AG09309 (cell line): ENCODE results near the gene KLK15.

Source experiments
- DNase-seq: peaks from one replicate; pipeline ENCODE4 v3.0.0-alpha.2; 2010; ENCODE audit warnings: low read depth
- H3K4me3 ChIP-seq: 2 replicates; pipeline ENCODE4 v1.5.1; 2011; ENCODE audit warnings: mild to moderate bottlenecking, low read depth, low read length, moderate library complexity; ENCODE audit not compliant: control insufficient read depth
- TF ChIP-seq, protein P1 (sequence below): IDR thresholded peaks from 2 replicates; pipeline ENCODE4 v1.5.1; 2011; ENCODE audit warnings: mild to moderate bottlenecking, low read depth, low read length, inconsistent platforms; ENCODE audit not compliant: insufficient read depth, control insufficient read depth; ENCODE audit errors: missing control alignments

The KLK15 gene

DNA sequence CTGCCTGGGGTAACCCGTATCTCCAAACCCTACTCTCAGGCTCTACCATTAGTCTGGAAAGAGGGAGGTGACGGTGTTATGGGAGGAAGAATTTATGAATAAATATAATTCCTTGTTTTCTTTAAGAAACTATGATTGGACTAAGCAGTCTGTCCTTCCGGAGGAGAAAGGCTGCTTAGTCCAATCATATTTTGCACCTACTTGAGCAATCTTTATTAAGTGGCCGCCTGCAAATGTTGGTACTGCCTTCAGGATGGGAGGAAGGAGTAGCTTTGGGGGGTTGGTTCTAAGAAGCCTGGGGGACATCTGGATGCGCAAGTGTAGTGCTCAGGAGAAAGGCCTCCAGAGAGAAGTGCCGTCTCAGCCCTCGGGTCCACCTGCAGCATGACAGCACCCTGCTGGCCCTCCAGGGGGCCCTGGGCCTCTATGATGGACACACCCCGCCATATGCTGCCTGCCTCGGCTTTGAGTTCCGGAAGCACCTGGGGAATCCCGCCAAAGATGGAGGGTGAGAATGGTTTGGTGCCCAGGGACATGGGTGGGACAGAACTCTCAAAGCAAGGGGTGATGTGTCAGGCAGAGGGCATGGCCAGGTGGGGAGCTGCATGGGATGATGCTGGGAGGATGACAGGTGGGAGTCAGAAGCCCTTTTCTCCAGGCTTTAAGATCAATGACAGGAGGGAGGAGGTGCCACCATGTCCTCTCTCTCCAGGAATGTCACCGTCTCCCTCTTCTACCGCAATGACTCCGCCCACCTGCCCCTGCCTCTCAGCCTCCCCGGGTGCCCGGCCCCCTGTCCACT, 39.1 kb downstream of the KLK15 start:
- TF ChIP-seq, protein P1, sequence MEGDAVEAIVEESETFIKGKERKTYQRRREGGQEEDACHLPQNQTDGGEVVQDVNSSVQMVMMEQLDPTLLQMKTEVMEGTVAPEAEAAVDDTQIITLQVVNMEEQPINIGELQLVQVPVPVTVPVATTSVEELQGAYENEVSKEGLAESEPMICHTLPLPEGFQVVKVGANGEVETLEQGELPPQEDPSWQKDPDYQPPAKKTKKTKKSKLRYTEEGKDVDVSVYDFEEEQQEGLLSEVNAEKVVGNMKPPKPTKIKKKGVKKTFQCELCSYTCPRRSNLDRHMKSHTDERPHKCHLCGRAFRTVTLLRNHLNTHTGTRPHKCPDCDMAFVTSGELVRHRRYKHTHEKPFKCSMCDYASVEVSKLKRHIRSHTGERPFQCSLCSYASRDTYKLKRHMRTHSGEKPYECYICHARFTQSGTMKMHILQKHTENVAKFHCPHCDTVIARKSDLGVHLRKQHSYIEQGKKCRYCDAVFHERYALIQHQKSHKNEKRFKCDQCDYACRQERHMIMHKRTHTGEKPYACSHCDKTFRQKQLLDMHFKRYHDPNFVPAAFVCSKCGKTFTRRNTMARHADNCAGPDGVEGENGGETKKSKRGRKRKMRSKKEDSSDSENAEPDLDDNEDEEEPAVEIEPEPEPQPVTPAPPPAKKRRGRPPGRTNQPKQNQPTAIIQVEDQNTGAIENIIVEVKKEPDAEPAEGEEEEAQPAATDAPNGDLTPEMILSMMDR = no peak
- H3K4me3 ChIP-seq = no peak overlapping the region
- DNase-seq = no peak

DNA sequence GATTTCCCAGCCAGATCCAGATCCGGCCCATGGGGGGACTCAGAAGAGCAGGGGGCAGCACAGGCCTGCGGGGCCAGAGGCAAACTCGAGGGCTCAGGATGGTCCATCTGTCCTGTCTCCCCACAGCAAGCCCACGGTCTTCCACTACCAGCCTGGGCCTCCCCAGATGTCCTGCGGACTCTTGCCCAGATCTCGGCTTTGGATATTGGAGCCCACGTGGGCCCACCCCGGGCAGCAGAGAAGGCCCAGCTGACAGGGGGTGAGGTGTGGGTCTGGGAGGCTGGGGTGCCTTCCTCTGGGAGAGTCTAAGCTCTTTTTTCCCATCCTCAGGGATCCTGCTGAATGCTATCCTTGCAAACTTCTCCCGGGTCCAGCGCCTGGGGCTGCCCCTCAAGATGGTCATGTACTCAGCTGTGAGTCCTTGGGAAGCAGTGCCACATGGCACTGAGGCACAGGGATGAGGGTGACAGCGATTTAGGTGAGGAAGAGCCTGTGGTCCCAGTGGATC, 39.8 kb downstream of the KLK15 start:
- DNase-seq = no peak
- TF ChIP-seq, protein P1 = no peak
- H3K4me3 ChIP-seq = no peak overlapping the region

DNA sequence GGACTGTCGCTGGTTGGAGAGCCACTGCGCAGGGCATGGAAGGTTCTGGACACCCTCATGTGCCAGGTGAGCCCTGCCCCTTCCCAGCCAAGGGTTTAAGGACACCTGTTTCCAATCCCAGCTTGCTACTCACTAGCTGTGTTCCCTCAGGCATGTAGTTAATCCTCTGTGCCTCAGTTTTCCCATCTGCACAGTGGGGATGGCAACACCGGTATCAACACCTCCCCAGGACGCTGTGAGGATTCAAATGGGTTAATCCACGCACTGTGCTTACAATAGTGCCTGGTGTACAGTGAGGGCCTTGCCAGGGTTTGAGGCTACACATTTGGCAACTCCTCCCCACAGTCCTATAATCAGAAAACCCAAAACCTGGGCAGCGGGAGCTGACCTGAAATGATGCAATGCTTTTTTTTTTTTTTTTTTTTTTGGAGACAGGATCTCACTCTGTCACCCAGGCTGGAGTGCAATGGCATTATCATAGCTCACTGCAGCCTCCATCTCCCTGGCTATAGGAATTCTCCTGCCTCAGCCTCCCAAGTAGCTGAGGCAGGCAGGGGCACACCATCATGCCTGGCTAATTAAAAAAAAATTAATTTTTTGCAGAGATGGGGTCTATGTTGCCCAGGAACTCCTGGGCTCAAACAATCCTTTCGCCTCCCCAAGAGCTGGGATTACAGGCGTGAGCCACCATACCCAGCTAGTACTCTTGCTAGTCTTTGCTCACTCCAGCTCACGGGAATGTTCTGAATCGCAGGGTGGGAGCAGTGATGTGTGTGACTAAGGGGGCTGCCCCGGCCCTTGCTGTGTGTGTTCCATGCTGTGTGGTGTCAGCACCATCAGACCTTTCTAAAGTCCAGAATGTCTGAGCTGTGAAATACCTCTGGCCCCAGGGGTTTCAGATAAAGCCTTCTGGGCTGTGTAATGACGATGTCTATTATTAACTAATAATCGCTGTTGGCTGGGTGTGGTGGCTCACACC, 40.8 kb downstream of the KLK15 start:
- no peak for DNase-seq

DNA sequence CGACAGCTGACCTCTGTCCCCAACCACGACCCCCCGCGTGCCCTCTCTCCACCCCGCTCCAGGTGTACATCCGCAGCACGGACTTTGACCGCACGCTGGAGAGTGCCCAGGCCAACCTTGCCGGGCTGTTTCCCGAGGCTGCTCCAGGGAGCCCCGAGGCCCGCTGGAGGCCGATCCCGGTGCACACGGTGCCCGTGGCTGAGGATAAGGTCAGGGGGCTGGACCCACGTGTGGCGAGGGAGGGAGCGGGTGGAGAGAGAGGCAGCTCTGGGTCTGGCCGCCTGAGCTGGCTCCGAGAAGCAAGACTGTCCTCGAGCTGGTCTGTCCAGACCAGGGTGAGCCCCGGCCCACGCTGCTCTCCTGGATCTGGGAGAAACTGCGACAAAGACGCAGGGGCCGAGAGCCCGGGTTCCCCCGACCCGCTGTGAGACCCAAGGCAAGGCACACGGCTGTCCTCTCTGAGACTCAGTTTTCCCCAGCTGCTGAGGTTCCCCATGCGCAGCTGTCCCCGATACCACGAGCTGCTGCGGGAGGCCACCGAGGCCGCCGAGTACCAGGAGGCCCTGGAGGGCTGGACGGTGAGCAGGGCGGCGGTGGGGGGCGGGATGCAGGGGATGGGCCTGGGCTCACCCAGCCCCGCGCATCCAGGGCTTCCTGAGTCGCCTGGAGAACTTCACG, 41.6 kb downstream of the KLK15 start:
- no peak overlapping the region for H3K4me3 ChIP-seq
- TF ChIP-seq, protein P1 = no peak
- DNase-seq = no peak

More for the DNA sequence above, 40.8 kb downstream of the KLK15 start:
- TF ChIP-seq, protein P1 = no peak
- no peak overlapping the region for H3K4me3 ChIP-seq

DNA sequence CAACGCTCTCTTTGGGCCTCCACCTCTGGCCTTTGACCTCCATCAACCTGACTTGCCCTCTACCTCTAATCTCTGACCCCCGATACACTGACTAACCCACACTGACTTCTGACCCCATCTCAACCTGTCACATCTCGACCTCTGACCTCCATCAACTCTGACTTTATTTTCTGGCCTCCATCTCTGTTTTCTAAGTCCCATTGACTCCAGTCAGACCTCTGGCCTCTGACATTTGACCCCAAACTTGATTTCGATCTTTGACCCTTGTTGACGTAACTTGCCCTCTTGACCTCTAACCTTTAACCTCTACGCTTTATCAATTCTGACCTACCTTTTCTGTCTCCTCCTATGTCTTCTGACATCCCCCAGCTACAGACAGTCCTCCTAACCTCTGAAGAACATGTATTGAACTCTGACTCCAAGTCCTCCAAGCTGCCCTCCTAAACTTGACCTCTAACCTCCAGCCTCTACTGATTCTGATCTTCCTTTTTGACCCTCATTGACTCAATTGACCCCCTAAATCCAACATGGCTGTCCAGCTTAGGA, 42.4 kb downstream of the KLK15 start:
- no peak for DNase-seq
- no peak overlapping the region for H3K4me3 ChIP-seq
- TF ChIP-seq, protein P1 = no peak

DNA sequence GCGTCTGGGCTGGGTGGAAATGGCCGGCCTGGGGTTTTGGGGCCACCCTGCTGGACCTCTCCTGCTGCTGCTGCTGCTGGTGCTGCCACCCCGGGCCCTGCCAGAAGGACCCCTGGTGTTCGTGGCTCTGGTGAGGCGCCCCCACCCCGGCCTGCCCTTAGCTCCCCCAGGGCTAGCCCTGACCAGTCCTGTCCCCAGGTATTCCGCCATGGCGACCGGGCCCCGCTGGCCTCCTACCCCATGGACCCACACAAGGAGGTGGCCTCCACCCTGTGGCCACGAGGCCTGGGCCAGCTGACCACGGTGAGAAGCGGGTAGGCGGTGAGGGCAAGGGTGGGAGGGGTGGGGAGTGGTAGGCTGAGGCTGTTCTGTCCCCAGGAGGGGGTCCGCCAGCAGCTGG, 43.0 kb downstream of the KLK15 start, which contains the start of gene ACP4:
Gene ACP4, plus strand, starts transcription at position 20 of the 400 bp plus-strand sequence. Its CDS starts 0 bp downstream, at position 20.
- no peak within 1 kb of the TSS for H3K4me3 ChIP-seq
- TF ChIP-seq, protein P1 = no peak
- no peak for DNase-seq
